MCF 10A (cell line): Measurements from ENCODE around the gene TRPV2. TPM values are rescaled to one million over a fixed set of nuclear protein-coding genes. Genes with fewer than 3 reads are reported as not detected.

Experiments
- BruUV-seq: library from RNA; stranded (reverse); fragments of 400-500 nt; replicated peaks from 2 replicates; lab custom pipeline; 2021; lab: Mats Ljungman, UMichigan
- CTCF ChIA-PET: fragments of 300-600 bp; sonication (Branson Sonifier 250); formaldehyde crosslinking; extraction: SDS; loops from one replicate; lab custom pipeline; 2021; ENCODE audit warnings: antibody characterized with exemption, inconsistent platforms; lab: Yijun Ruan, JAX
- POLR2A ChIA-PET: fragments of 300-600, 350-650 bp; sonication (Branson Sonifier 250); formaldehyde crosslinking; extraction: SDS; loops from one replicate; lab custom pipeline; 2020; ENCODE audit warnings: antibody characterized with exemption, inconsistent platforms; lab: Yijun Ruan, JAX
- DNase-seq: peaks from one replicate; pipeline ENCODE4 v3.0.0-alpha.2; 2018; ENCODE audit not compliant: unreplicated experiment
- H3K27ac Mint-ChIP-seq: one replicate; pipeline ENCODE4 v1.8.0; 2022; ENCODE audit warnings: mild to moderate bottlenecking, low read depth, mixed read lengths; ENCODE audit not compliant: unreplicated experiment
- H3K27me3 Mint-ChIP-seq: one replicate; pipeline ENCODE4 v1.8.0; 2022; ENCODE audit warnings: mixed read lengths; ENCODE audit not compliant: insufficient read depth, unreplicated experiment
- H3K36me3 Mint-ChIP-seq: one replicate; pipeline ENCODE4 v1.8.0; 2022; ENCODE audit warnings: mild to moderate bottlenecking, moderate library complexity, mixed read lengths; ENCODE audit not compliant: insufficient read depth, unreplicated experiment
- H3K4me1 Mint-ChIP-seq: one replicate; pipeline ENCODE4 v1.8.0; 2022; ENCODE audit warnings: mixed read lengths; ENCODE audit not compliant: insufficient read depth, unreplicated experiment
- H3K4me3 Mint-ChIP-seq: one replicate; pipeline ENCODE4 v1.8.0; 2022; ENCODE audit warnings: mild to moderate bottlenecking, moderate library complexity, mixed read lengths; ENCODE audit not compliant: unreplicated experiment
- H3K9me3 Mint-ChIP-seq: one replicate; pipeline ENCODE4 v1.8.0; 2022; ENCODE audit warnings: mixed read lengths; ENCODE audit not compliant: unreplicated experiment
- CTCF ChIP-seq: fragments of 200-600 bp; IDR thresholded peaks from one replicate; pipeline ENCODE4 v1.8.0; 2022; ENCODE audit warnings: antibody characterized with exemption, mild to moderate bottlenecking; ENCODE audit not compliant: unreplicated experiment
- intact Hi-C: fragments of 100-400 bp; cut with micrococcal nuclease; formaldehyde crosslinking; loops from 2 replicates; pipeline ENCODE4 v1.14.1; 2022
- total RNA-seq: library from RNA; stranded (reverse); gene quantifications from 2 replicates; pipeline ENCODE4 v1.2.3, GENCODE V29; 2022

Gene TRPV2
- total RNA-seq, 1 experiment from 2014 or later: not detected

GRCh38 chr17:16428098-16428882, 12.9 kb downstream of the TRPV2 start:
- intact Hi-C loops: no loop called here
- no peak overlapping the region for H3K4me3 Mint-ChIP-seq
- no peaks in the 10 kb centered on the region for H3K36me3 Mint-ChIP-seq
- ChIA-PET POLR2A (interaction anchor here (0.6 to 1.5 kb wide), 6 partner anchors 9 to 50 kb away, joined by 3 to 4 read pairs (median 3); no protein-coding TSS in a partner anchor), CTCF (interaction anchor here (0.7 to 2.0 kb wide), 9 partner anchors 8 to 102 kb away, joined by 3 to 13 read pairs (median 5); no protein-coding TSS in a partner anchor)
- peak; percentile 46 for TF ChIP-seq CTCF
- DNase-seq: peak; percentile 56
- no peaks in the 10 kb centered on the region for H3K4me1 Mint-ChIP-seq
- BruUV-seq: no TSS peak
- H3K27ac Mint-ChIP-seq: no peak overlapping the region
- H3K27me3 Mint-ChIP-seq: no peaks in the 10 kb centered on the region
- no peaks in the 10 kb centered on the region for H3K9me3 Mint-ChIP-seq

- CTCF ChIA-PET: interaction anchor here (1.1 to 2.3 kb wide), 5 partner anchors 9 to 90 kb away, joined by 3 to 13 read pairs (median 5); no protein-coding TSS in a partner anchor
- Mint-ChIP-seq H3K27me3 (no peaks in the 10 kb centered on the region), H3K9me3 (no peaks in the 10 kb centered on the region), H3K36me3 (no peaks in the 10 kb centered on the region), H3K4me3 (no peak overlapping the region), H3K27ac (no peak overlapping the region), H3K4me1 (no peaks in the 10 kb centered on the region)
- intact Hi-C loops: no loop called here
- POLR2A ChIA-PET: interaction anchor here (1.5 to 1.8 kb wide), 2 partner anchors 9 to 17 kb away, joined by 3 to 10 read pairs; no protein-coding TSS in a partner anchor
- no TSS peak for BruUV-seq
- no peak for DNase-seq
- no peak for TF ChIP-seq CTCF
Measured at GRCh38 chr17:16429083-16429482, 13.7 kb downstream of the TRPV2 start.

- Mint-ChIP-seq H3K27ac (no peak overlapping the region), H3K36me3 (no peaks in the 10 kb centered on the region), H3K4me1 (no peaks in the 10 kb centered on the region), H3K9me3 (no peaks in the 10 kb centered on the region), H3K4me3 (no peak overlapping the region), H3K27me3 (no peaks in the 10 kb centered on the region)
- DNase-seq: no peak
- ChIA-PET POLR2A (interaction anchor here (1.8 kb wide), 1 partner anchor 8 kb away, joined by 10 read pairs; no protein-coding TSS in a partner anchor), CTCF (interaction anchor here (0.6 to 2.3 kb wide), 3 partner anchors 10 to 1116 kb away, joined by 3 to 6 read pairs (median 3); no protein-coding TSS in a partner anchor)
- no TSS peak for BruUV-seq
- intact Hi-C loops: no loop called here
- TF ChIP-seq CTCF: no peak
Measured at GRCh38 chr17:16430650-16431049, 15.3 kb downstream of the TRPV2 start.

GRCh38 chr17:16432017-16432416, 16.6 kb downstream of the TRPV2 start:
- intact Hi-C loops: no loop called here
- H3K9me3 Mint-ChIP-seq: no peaks in the 10 kb centered on the region
- no peak for DNase-seq
- no peak overlapping the region for H3K4me3 Mint-ChIP-seq
- H3K27ac Mint-ChIP-seq: no peak overlapping the region
- H3K36me3 Mint-ChIP-seq: no peaks in the 10 kb centered on the region
- H3K27me3 Mint-ChIP-seq: no peaks in the 10 kb centered on the region
- TF ChIP-seq CTCF: no peak
- no peaks in the 10 kb centered on the region for H3K4me1 Mint-ChIP-seq
- no TSS peak for BruUV-seq
- ChIA-PET POLR2A (interaction anchor here (0.6 to 1.5 kb wide), 3 partner anchors 16 to 46 kb away, joined by 3 read pairs; no protein-coding TSS in a partner anchor), CTCF (interaction anchor here (0.6 kb wide), 2 partner anchors 24 to 68 kb away, joined by 3 read pairs; no protein-coding TSS in a partner anchor)
